ENCODE data around the gene HCFC2.

DNA sequence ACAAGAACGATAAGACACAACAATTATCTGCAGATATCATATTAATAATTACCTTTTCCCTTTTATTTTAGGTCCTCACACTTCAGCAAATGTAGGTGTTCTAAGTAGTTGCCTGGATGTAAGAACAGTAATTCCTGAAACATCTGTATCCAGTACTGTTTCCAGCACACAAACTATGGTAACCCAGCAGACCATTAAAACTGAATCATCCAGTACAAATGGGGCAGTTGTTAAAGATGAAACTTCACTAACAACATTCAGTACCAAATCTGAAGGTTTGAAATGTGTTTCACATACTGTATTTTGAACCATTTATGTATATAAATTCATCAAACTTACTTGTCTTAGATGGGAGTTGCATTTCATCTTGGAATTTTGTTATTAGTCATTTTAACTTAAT lies 31.0 kb downstream of the HCFC2 start:
- no peak for TF ChIP-seq EZH2 (IDR thresholded peaks at IDR 0.05)
- no peak for TF ChIP-seq FOXP2 (optimal IDR thresholded peaks at IDR 0.05; ENCODE audit: control extremely low read depth, extremely low read length, insufficient read depth)
- no peak for TF ChIP-seq POLR2AphosphoS5 (IDR thresholded peaks at IDR 0.05; ENCODE audit: borderline replicate concordance, low read depth, low read length)
